Bronchial epithelial cell (primary cell): ENCODE data around the gene OTULIN. TPM values are rescaled to one million over a fixed set of nuclear protein-coding genes. Genes with fewer than 3 reads are reported as not detected.

Experiments used
- DNase-seq: peaks from one replicate; pipeline ENCODE4 v3.0.0-alpha.2; 2010; ENCODE audit warnings: low read depth
- FAIRE-seq: peaks from 2 replicates; lab custom pipeline; 2011; peaks lifted over from hg19 to GRCh38; lab: Jason Lieb, UNC
- H3K27me3 ChIP-seq: 2 replicates; pipeline ENCODE4 v1.5.1; 2011; ENCODE audit warnings: low read length; ENCODE audit not compliant: control insufficient read depth, insufficient read depth
- H3K36me3 ChIP-seq: 2 replicates; pipeline ENCODE4 v1.5.1; 2011; ENCODE audit warnings: low read length; ENCODE audit not compliant: control insufficient read depth, insufficient read depth
- H3K4me3 ChIP-seq: 2 replicates; pipeline ENCODE4 v1.5.1; 2011; ENCODE audit warnings: mild to moderate bottlenecking, low read depth, low read length, control low read depth
- total RNA-seq: library from RNA; depleted of rRNA; stranded (reverse); fragments of >200 nt; gene quantifications from 2 replicates; pipeline ENCODE4 v1.2.1, GENCODE V29; 2014
- TF ChIP-seq, protein P1 (sequence below): IDR thresholded peaks from 2 replicates; pipeline ENCODE4 v1.5.1; 2011; ENCODE audit warnings: mild to moderate bottlenecking, moderate library complexity, low read length, control low read depth, inconsistent platforms; ENCODE audit not compliant: insufficient read depth, severe bottlenecking

OTULIN gene
- total RNA-seq, 1 donor from 2014 or later, result 36.6 TPM

DNA sequence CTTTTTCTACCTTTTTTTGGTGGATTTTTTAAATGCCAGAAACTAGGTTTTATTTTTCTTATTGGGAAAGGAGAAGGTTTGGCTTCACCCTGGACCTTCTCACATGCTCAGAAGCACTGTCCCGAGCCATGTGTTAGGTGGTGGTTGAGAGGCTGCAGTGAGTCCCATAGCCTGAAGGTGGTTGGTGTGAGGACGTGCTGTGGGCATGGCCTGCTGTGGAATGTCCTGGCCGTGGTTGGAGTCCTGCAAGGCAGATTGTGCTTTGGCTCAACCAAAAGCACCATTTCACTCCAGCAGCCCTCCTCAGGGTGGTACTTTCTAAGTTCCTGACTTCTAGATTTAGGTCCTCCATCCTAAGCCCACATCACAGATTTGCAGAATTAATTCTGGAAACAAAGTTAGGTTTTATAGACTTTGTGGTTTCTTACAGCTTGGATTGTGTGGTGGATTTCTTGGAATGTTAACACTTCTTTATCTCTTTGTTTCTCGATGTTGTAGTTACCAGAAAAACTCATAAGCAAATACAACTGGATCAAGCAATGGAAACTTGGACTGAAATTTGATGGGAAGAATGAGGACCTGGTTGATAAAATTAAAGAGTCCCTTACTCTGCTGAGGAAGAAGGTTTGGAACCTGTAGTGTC lies 22.6 kb downstream of the OTULIN start:
- TF ChIP-seq, protein P1, sequence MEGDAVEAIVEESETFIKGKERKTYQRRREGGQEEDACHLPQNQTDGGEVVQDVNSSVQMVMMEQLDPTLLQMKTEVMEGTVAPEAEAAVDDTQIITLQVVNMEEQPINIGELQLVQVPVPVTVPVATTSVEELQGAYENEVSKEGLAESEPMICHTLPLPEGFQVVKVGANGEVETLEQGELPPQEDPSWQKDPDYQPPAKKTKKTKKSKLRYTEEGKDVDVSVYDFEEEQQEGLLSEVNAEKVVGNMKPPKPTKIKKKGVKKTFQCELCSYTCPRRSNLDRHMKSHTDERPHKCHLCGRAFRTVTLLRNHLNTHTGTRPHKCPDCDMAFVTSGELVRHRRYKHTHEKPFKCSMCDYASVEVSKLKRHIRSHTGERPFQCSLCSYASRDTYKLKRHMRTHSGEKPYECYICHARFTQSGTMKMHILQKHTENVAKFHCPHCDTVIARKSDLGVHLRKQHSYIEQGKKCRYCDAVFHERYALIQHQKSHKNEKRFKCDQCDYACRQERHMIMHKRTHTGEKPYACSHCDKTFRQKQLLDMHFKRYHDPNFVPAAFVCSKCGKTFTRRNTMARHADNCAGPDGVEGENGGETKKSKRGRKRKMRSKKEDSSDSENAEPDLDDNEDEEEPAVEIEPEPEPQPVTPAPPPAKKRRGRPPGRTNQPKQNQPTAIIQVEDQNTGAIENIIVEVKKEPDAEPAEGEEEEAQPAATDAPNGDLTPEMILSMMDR, result peak; percentile 15
- DNase-seq (peak; percentile 35), FAIRE-seq (no peak)
- Histone ChIP-seq H3K36me3 (peaks cover 23% of the 10 kb centered on the region), H3K4me3 (no peak overlapping the region), H3K27me3 (no peaks in the 10 kb centered on the region)

DNA sequence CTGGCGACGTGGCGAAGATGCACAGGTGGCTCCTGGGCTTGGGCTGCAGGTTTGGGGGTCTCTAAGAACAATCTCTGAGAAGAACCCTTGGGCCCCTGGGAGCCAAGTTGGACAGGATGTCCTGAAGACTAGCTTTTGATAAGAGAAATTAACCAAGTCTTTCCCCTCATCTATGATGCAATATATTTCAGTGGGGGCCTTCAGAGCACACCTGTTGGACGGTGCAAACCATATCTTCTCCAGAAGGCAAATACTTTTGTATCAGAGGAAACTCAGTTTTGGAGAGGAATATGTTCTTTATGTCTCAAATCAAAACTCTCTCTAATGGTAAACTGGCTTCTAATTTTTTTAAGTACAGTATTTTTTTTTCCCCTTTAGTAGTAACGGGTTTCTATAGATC lies 28.6 kb downstream of the OTULIN start:
- TF ChIP-seq, protein P1, result no peak
- no peak for FAIRE-seq
- Histone ChIP-seq H3K27me3 (no peaks in the 10 kb centered on the region), H3K4me3 (no peak overlapping the region), H3K36me3 (peaks cover 26% of the 10 kb centered on the region)
- no peak for DNase-seq

GRCh38 chr5:14695152-14695551 lies 30.6 kb downstream of the OTULIN start:
- Histone ChIP-seq H3K27me3 (no peaks in the 10 kb centered on the region), H3K4me3 (no peak overlapping the region), H3K36me3 (peaks cover 22% of the 10 kb centered on the region)
- no peak for FAIRE-seq
- DNase-seq, result no peak
- TF ChIP-seq, protein P1, result no peak

GRCh38 chr5:14696057-14696456 lies 31.5 kb downstream of the OTULIN start:
- H3K27me3 ChIP-seq, result no peaks in the 10 kb centered on the region
- peak; percentile 35 for DNase-seq
- no peak overlapping the region for H3K4me3 ChIP-seq

DNA sequence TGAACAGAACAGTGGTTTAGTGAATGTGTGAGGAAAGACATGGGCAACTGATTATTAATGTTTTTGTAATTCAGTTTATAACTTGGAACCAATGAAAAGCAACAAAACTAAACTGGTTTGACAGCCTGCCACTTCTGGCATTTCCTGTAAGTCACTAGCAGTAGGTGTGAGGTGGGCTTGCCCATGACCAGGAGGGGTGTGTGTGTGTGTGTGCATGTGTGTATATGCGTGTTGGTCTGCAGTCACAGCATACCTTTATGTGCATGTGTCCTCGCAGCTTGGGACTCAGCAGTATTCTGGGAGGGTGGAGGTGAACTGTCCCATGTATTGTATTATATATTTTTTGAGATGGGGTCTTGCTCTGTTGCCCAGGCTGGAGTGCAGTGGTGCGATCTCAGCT lies 32.3 kb downstream of the OTULIN start:
- Histone ChIP-seq H3K4me3 (no peak overlapping the region), H3K36me3 (peaks cover 16% of the 10 kb centered on the region), H3K27me3 (no peaks in the 10 kb centered on the region)
- no peak for FAIRE-seq
- TF ChIP-seq, protein P1, result no peak
- peak; percentile 21 for DNase-seq

More at GRCh38 chr5:14696057-14696456, 31.5 kb downstream of the OTULIN start:
- peaks cover 16% of the 10 kb centered on the region for H3K36me3 ChIP-seq
- FAIRE-seq, result no peak
- TF ChIP-seq, protein P1, result no peak

GRCh38 chr5:14698495-14698894 lies 34.0 kb downstream of the OTULIN start:
- DNase-seq, result no peak
- H3K27me3 ChIP-seq, result no peaks in the 10 kb centered on the region
- FAIRE-seq, result no peak
- no peak overlapping the region for H3K4me3 ChIP-seq
- TF ChIP-seq, protein P1, result no peak
- peaks cover 13% of the 10 kb centered on the region for H3K36me3 ChIP-seq
